DND-41 (cell line): ENCODE measurements around the gene WDHD1.

ENCODE experiments used
- CTCF ChIP-seq: IDR thresholded peaks from 2 replicates; pipeline ENCODE4 v1.5.1; 2012; ENCODE audit warnings: borderline replicate concordance, low read length, moderate library complexity, mild to moderate bottlenecking; ENCODE audit not compliant: poor library complexity, severe bottlenecking; ENCODE audit errors: extremely low read depth
- EZH2 ChIP-seq: IDR thresholded peaks from 3 replicates; pipeline ENCODE4 v1.6.1; 2012; ENCODE audit warnings: borderline replicate concordance, low read depth, mild to moderate bottlenecking, moderate library complexity, low read length, inconsistent platforms; ENCODE audit not compliant: severe bottlenecking

GRCh38 chr14:54985156-54985555 is 41.7 kb downstream of the WDHD1 start:
- TF ChIP-seq CTCF (no peak), EZH2 (no peak)
